PFSK-1 (cell line): Measurements from ENCODE around the gene MSI2.

Experiments used
- POLR2AphosphoS5 ChIP-seq: IDR thresholded peaks from 2 replicates; pipeline ENCODE4 v1.6.1; 2012; ENCODE audit warnings: low read depth, mild to moderate bottlenecking, control low read depth, low read length, moderate library complexity
- SIN3A ChIP-seq: IDR thresholded peaks from 2 replicates; pipeline ENCODE4 v1.6.1; 2012; ENCODE audit warnings: mild to moderate bottlenecking, low read length, moderate library complexity, borderline replicate concordance; ENCODE audit not compliant: insufficient read depth
- TAF1 ChIP-seq: IDR thresholded peaks from 2 replicates; pipeline ENCODE4 v1.6.1; 2012; ENCODE audit warnings: low read length, control low read depth, borderline replicate concordance; ENCODE audit not compliant: insufficient read depth

GRCh38 chr17:57617218-57617617, 360.9 kb downstream of the MSI2 start:
- TF ChIP-seq SIN3A = no peak
- no peak for TF ChIP-seq TAF1
- TF ChIP-seq POLR2AphosphoS5 = no peak
